GM19035 (cell line): ENCODE measurements around the gene RMDN3.

Experiments used
- ATAC-seq: cut with Tn5 transposase; IDR thresholded peaks from one replicate; pipeline ENCODE4 v1.9.1; 2021; ENCODE audit not compliant: unreplicated experiment

RMDN3 gene

GRCh38 chr15:40750885-40751284, 4.2 kb downstream of the RMDN3 start:
- ATAC-seq = no peak

GRCh38 chr15:40749151-40749630, 5.9 kb downstream of the RMDN3 start:
- no peak for ATAC-seq

GRCh38 chr15:40747685-40748631, 7.1 kb downstream of the RMDN3 start:
- no peak for ATAC-seq

- no peak for ATAC-seq
Observed at GRCh38 chr15:40746916-40747418, 8.1 kb downstream of the RMDN3 start.

GRCh38 chr15:40744815-40745152, 10.3 kb downstream of the RMDN3 start:
- no peak for ATAC-seq

- ATAC-seq = no peak
Observed at GRCh38 chr15:40743921-40744814, 10.9 kb downstream of the RMDN3 start.

- no peak for ATAC-seq
Observed at GRCh38 chr15:40743485-40743901, 11.6 kb downstream of the RMDN3 start.

- no peak for ATAC-seq
Observed at GRCh38 chr15:40739854-40740253, 15.2 kb downstream of the RMDN3 start.

GRCh38 chr15:40739047-40739446, 16.0 kb downstream of the RMDN3 start:
- no peak for ATAC-seq

GRCh38 chr15:40737048-40737447, 18.0 kb downstream of the RMDN3 start:
- no peak for ATAC-seq

- ATAC-seq = no peak
Observed at GRCh38 chr15:40736575-40736974, 18.5 kb downstream of the RMDN3 start.

- no peak for ATAC-seq
Observed at GRCh38 chr15:40731034-40731433, 24.0 kb downstream of the RMDN3 start.

- ATAC-seq = no peak
Observed at GRCh38 chr15:40723919-40724318, 31.1 kb downstream of the RMDN3 start.

- no peak for ATAC-seq
Observed at GRCh38 chr15:40722934-40723333, 32.1 kb downstream of the RMDN3 start.

- ATAC-seq = no peak
Observed at GRCh38 chr15:40722354-40722753, 32.7 kb downstream of the RMDN3 start.

- no peak for ATAC-seq
Observed at GRCh38 chr15:40721701-40722100, 33.4 kb downstream of the RMDN3 start.

- ATAC-seq = no peak
Observed at GRCh38 chr15:40716165-40716564, 38.9 kb downstream of the RMDN3 start.

- ATAC-seq = no peak
Observed at GRCh38 chr15:40714144-40714543, 40.9 kb downstream of the RMDN3 start.

GRCh38 chr15:40706121-40706520, 48.9 kb downstream of the RMDN3 start:
- ATAC-seq = no peak

GRCh38 chr15:40702077-40702476, 53.0 kb downstream of the RMDN3 start:
- no peak for ATAC-seq

- no peak for ATAC-seq
Observed at GRCh38 chr15:40697916-40698315, 57.1 kb downstream of the RMDN3 start.
